ENCODE measurements around the gene SNAPIN. TPM values are rescaled to one million over a fixed set of nuclear protein-coding genes. Genes with fewer than 3 reads are reported as not detected.

Gene SNAPIN
- total and polyA plus RNA-seq, 8 donors = 7.5 to 27.3 (median 12.5) TPM

DNA sequence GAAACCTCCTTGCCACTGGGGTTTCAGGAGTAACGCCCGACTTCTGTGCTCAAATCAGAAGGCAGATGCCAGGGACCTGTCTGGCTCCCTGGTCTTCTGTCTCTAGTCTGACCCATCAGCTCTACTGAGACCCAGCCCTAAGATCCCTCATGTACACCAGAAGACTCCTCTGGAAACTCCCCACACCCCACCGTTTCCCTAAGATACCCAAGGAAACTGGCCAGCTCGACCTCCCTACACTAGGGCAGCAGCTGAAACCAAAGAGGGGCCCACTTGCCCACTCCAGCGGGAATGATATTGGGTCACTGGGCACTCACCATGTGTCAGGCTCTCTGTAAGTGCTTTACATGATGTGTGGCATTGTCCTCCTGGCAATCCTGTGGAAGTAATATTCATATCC is 45.1 kb upstream of the SNAPIN start:
- Histone ChIP-seq H3K36me3 (no peaks in the 10 kb centered on the region), H3K9me3 (no peaks in the 10 kb centered on the region), H3K4me3 (peak overlapping the region in 1 of 4 donors; percentile 60), H3K27me3 (no peaks in the 10 kb centered on the region), H3K27ac (peak overlapping the region in 3 of 4 donors; percentile 35 to 83 (median 82)), H3K4me1 (peaks cover 0 to 2% (median 0%) of the 10 kb centered on the region in 3 donors)
- intact Hi-C loops (cut with DNase I) = no loop called here
- ATAC-seq = no peak
- FAIRE-seq = no peak
- 67 to 69% methylated on average over 5 of the region's 5 CpGs for whole genome bisulfite sequencing, 2 donors
- no peak for DNase-seq
- TF ChIP-seq, protein P1, sequence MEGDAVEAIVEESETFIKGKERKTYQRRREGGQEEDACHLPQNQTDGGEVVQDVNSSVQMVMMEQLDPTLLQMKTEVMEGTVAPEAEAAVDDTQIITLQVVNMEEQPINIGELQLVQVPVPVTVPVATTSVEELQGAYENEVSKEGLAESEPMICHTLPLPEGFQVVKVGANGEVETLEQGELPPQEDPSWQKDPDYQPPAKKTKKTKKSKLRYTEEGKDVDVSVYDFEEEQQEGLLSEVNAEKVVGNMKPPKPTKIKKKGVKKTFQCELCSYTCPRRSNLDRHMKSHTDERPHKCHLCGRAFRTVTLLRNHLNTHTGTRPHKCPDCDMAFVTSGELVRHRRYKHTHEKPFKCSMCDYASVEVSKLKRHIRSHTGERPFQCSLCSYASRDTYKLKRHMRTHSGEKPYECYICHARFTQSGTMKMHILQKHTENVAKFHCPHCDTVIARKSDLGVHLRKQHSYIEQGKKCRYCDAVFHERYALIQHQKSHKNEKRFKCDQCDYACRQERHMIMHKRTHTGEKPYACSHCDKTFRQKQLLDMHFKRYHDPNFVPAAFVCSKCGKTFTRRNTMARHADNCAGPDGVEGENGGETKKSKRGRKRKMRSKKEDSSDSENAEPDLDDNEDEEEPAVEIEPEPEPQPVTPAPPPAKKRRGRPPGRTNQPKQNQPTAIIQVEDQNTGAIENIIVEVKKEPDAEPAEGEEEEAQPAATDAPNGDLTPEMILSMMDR (IDR thresholded peaks at IDR 0.05) = no peak

GRCh38 chr1:153614189-153614900 is 44.2 kb upstream of the SNAPIN start:
- Histone ChIP-seq H3K27ac (no peak overlapping the region), H3K9me3 (no peaks in the 10 kb centered on the region), H3K36me3 (no peaks in the 10 kb centered on the region), H3K4me1 (peaks cover 0 to 2% (median 0%) of the 10 kb centered on the region in 3 donors), H3K4me3 (no peak overlapping the region), H3K27me3 (no peaks in the 10 kb centered on the region)
- ATAC-seq (no peak), FAIRE-seq (no peak), DNase-seq (no peak)
- TF ChIP-seq, protein P1 (IDR thresholded peaks at IDR 0.05) = no peak
- WGBS, 2 donors = 67 to 79% methylated on average over 2 of the region's 2 CpGs
- intact Hi-C loops (cut with DNase I) = no loop called here

DNA sequence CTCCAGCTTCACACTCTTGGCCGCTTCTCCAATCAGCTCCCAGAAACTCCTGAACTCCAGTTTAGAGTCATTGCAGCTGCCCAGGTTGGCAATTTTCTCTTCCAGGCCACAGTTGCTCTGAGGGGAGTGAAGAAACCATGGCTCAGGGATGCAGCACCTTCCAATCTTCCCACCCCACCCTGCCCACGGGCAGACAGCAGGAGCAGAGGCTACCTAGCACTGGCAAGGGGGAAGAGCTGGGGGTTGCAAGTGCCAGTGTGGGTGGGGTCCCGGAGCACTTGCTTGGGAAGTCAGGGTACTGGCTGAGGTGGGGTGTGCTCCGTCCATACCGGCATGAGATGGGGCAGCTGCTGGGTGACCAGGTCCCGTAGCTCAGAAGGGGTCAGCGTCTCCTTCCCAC is 43.6 kb upstream of the SNAPIN start:
- H3K27me3 ChIP-seq = no peaks in the 10 kb centered on the region
- peaks cover 0 to 2% (median 0%) of the 10 kb centered on the region in 3 donors for H3K4me1 ChIP-seq
- DNase-seq (no peak), ATAC-seq (no peak), FAIRE-seq (no peak)
- TF ChIP-seq, protein P1 (IDR thresholded peaks at IDR 0.05) = no peak
- H3K36me3 ChIP-seq = no peaks in the 10 kb centered on the region
- intact Hi-C loops (cut with DNase I) = no loop called here
- no peak overlapping the region for H3K4me3 ChIP-seq
- H3K27ac ChIP-seq = no peak overlapping the region
- WGBS, 2 donors = 88 to 91% methylated on average over 7 of the region's 7 CpGs
- H3K9me3 ChIP-seq = no peaks in the 10 kb centered on the region

- H3K27me3 ChIP-seq = no peaks in the 10 kb centered on the region
- H3K9me3 ChIP-seq = no peaks in the 10 kb centered on the region
- H3K4me1 ChIP-seq = peaks cover 0 to 2% (median 0%) of the 10 kb centered on the region in 3 donors
- peak overlapping the region in 2 of 4 donors; percentile 63 to 67 for H3K27ac ChIP-seq
- WGBS, 2 donors = 74 to 86% methylated on average over 1 to 2 of the region's 2 CpGs
- ATAC-seq (no peak), FAIRE-seq (no peak), DNase-seq (no peak)
- H3K4me3 ChIP-seq = no peak overlapping the region
- TF ChIP-seq, protein P1 (IDR thresholded peaks at IDR 0.05) = no peak
- H3K36me3 ChIP-seq = no peaks in the 10 kb centered on the region
- intact Hi-C loops (cut with DNase I) = no loop called here
Observed at GRCh38 chr1:153615406-153615805, 43.1 kb upstream of the SNAPIN start.

Data from pancreas (tissue), 10 donors.